Measurements from ENCODE around the gene LPIN1.

LPIN1 gene

DNA sequence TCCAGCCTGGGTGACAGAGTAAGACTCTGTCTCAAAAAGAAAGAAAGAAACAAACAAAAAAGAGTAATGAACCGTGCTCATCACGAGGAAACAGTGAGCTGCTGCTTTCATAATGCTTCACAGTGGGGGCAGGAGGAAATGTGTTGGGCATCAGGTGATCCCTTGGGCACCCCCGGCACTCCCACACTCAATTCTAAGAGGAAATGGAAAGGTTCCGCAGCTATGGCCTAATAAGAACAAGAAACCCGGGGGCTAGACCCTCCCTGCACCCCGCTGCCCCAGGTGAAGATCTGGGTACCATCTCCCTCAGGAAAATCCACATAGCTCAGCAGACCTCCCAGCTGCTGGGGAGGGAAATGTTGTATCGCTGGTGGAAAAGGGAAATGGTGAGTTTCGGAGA, 118.9 kb downstream of the LPIN1 start:
- in situ Hi-C loops (cut with MboI; ENCODE audit: low pct_unique_long_range_greater_than_20kb, low sequenced_read_pairs): no loop called here
- no peak for DNase-seq

GRCh38 chr2:11865805-11866204, 119.4 kb downstream of the LPIN1 start:
- in situ Hi-C loops (cut with MboI; ENCODE audit: low pct_unique_long_range_greater_than_20kb, low sequenced_read_pairs): no loop called here
- no peak for DNase-seq

GRCh38 chr2:11866358-11867335, 120.2 kb downstream of the LPIN1 start:
- no peak for DNase-seq
- in situ Hi-C loops (cut with MboI; ENCODE audit: low pct_unique_long_range_greater_than_20kb, low sequenced_read_pairs): no loop called here

- DNase-seq: no peak
- in situ Hi-C loops (cut with MboI; ENCODE audit: low pct_unique_long_range_greater_than_20kb, low sequenced_read_pairs): no loop called here
Observed at GRCh38 chr2:11867926-11868325, 121.5 kb downstream of the LPIN1 start.

DNA sequence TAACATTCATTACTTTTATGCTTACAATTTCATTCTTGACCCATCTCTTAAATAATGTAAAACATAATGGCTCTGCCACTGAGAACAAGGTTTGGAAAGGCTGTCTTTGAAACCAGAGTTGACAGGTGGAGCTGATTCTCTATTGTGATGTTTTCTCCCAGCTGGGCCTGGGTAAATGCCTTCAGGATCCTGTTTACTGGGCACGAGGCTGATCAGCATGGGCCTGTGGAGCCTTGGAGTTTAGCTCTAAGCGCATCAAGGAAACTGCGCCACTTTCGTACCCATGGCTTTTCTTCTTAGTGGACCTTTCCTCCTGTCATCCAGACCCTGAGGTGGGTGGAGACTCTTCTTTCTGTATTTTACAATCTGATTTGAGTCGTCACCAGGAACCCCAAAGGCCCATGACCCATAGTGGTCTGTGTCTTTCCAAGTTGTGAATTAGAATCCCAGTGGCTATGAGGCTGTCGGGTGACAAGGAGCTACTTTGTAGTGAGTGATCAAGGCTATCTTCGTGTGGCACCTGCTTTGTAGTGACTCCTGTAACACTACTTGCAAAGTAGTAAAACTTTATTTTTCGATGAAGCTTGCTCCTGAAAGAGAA, 123.1 kb downstream of the LPIN1 start:
- no peak for DNase-seq
- in situ Hi-C loops (cut with MboI; ENCODE audit: low pct_unique_long_range_greater_than_20kb, low sequenced_read_pairs): no loop called here

DNA sequence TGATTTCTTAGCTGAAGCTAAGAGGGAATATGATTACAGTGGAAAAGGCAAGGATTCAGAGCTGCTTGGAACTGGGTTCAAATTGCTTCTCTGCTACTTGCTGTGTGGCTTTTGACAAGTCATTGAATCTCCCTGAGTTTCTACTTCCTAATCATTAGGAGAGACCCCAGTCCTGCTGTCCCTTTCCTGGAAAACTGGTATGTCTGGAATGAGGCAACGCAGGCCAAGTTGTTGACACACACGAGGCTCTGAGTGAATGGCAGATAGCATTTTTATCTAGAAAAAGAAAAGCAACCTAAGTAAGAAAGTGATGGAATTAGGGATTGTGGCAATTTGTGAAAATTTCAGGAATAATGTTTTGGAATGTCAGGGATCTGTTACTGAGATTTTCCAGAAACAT, 123.6 kb downstream of the LPIN1 start:
- DNase-seq: no peak
- in situ Hi-C loops (cut with MboI; ENCODE audit: low pct_unique_long_range_greater_than_20kb, low sequenced_read_pairs): no loop called here

- in situ Hi-C loops (cut with MboI; ENCODE audit: low pct_unique_long_range_greater_than_20kb, low sequenced_read_pairs): no loop called here
- DNase-seq: no peak
Observed at GRCh38 chr2:11870584-11870983, 124.2 kb downstream of the LPIN1 start.

GRCh38 chr2:11871421-11871820, 125.0 kb downstream of the LPIN1 start:
- DNase-seq: no peak
- in situ Hi-C loops (cut with MboI; ENCODE audit: low pct_unique_long_range_greater_than_20kb, low sequenced_read_pairs): no loop called here

GRCh38 chr2:11872247-11872947, 126.0 kb downstream of the LPIN1 start:
- in situ Hi-C loops (cut with MboI; ENCODE audit: low pct_unique_long_range_greater_than_20kb, low sequenced_read_pairs): no loop called here
- DNase-seq: no peak

- in situ Hi-C loops (cut with MboI; ENCODE audit: low pct_unique_long_range_greater_than_20kb, low sequenced_read_pairs): no loop called here
- no peak for DNase-seq
Observed at GRCh38 chr2:11872948-11873269, 126.5 kb downstream of the LPIN1 start.

GRCh38 chr2:11873356-11874154, 127.1 kb downstream of the LPIN1 start:
- in situ Hi-C loops (cut with MboI; ENCODE audit: low pct_unique_long_range_greater_than_20kb, low sequenced_read_pairs): no loop called here

DNA sequence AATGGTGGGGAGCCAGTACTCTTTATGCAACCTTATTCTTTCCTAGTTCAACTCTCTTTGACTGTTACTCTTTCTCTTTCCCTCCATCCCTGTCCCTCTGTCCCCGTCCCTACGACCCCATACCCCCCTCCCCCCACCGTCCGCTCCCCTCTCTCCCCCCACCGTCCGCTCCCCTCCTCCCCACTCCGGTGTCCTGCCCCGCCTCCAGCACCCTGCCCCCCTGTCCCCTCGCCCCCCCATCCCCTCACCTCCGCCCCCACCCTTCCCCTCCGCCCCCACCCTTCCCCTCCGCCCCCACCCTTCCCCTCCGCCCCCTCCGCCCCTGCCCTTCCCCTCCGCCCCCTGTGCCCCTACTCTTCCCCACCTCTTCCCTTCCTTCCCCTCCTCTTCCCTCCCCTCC, 128.4 kb downstream of the LPIN1 start:
- in situ Hi-C loops (cut with MboI; ENCODE audit: low pct_unique_long_range_greater_than_20kb, low sequenced_read_pairs): no loop called here
- DNase-seq: no peak

More at GRCh38 chr2:11873356-11874154, 127.1 kb downstream of the LPIN1 start:
- DNase-seq: no peak

- in situ Hi-C loops (cut with MboI; ENCODE audit: low pct_unique_long_range_greater_than_20kb, low sequenced_read_pairs): no loop called here
- DNase-seq: no peak
Observed at GRCh38 chr2:11875481-11875880, 129.0 kb downstream of the LPIN1 start.

GRCh38 chr2:11876436-11876835, 130.0 kb downstream of the LPIN1 start:
- in situ Hi-C loops (cut with MboI; ENCODE audit: low pct_unique_long_range_greater_than_20kb, low sequenced_read_pairs): no loop called here
- DNase-seq: no peak

GRCh38 chr2:11876889-11877288, 130.5 kb downstream of the LPIN1 start:
- in situ Hi-C loops (cut with MboI; ENCODE audit: low pct_unique_long_range_greater_than_20kb, low sequenced_read_pairs): no loop called here
- no peak for DNase-seq

Data from KBM-7 (cell line).